GM23248 (cell line): ENCODE measurements around the gene EPGN.

ENCODE experiments used
- EZH2 ChIP-seq: fragments of 200-600 bp; sonication (generic); IDR thresholded peaks from 2 replicates; pipeline ENCODE4 v1.6.1; 2018; ENCODE audit warnings: antibody characterized with exemption, mild to moderate bottlenecking; ENCODE audit not compliant: insufficient read depth, poor library complexity, severe bottlenecking
- EZH2phosphoT487 ChIP-seq: fragments of 200-600 bp; sonication (generic); IDR thresholded peaks from 2 replicates; pipeline ENCODE4 v1.6.1; 2018; ENCODE audit warnings: antibody characterized with exemption, moderate library complexity, mild to moderate bottlenecking, low read depth; ENCODE audit not compliant: insufficient read depth

DNA sequence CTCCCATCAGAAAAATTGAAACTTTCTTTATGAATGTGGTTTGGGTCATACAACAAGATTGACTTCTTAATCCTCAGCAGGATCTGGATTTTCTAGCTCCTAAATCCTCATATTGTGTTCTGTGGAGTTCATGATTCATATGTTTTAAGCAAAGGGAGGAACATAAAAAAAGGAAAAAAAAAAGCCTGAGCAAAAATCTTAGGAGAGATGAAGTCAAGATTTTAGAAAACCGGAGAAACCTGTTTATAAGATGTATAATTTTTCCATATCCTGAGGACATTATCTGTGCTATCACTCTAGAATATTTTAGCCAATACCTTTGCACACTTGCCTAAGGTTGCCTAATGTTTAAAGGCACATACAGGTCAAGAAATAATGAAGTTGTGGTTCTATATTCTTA lies 49.7 kb downstream of the EPGN start:
- TF ChIP-seq EZH2phosphoT487 (no peak), EZH2 (no peak)
